ENCODE measurements around the gene ARHGAP21. TPM values are rescaled to one million over a fixed set of nuclear protein-coding genes. Genes with fewer than 3 reads are reported as not detected.
"Not testable (repeated sequence)": the region's sequence is repeated elsewhere in the genome, so short reads cannot be mapped to it uniquely, and the experiment has no call there.

The ARHGAP21 gene
- total RNA-seq (74.3 TPM), polyA plus RNA-seq (ENCODE audit: insufficient read depth, low read depth, low replicate concordance) (12.7 TPM)
- long read RNA-seq, donor 1, partial matches to known transcripts: 0 of 1 reads
- long read RNA-seq, donor 1, other reads (novel, unspliced or antisense): 0 of 1 reads
- long read RNA-seq, donor 2, partial matches to known transcripts: 0 of 1 reads
- long read RNA-seq, donor 2, other reads (novel, unspliced or antisense): 0 of 1 reads
- long read RNA-seq, donor 3, partial matches to known transcripts: 0 of 2 reads
- long read RNA-seq, donor 3, other reads (novel, unspliced or antisense): 0 of 2 reads
- long read RNA-seq, donor 4, partial matches to known transcripts: 0 of 3 reads
- long read RNA-seq, donor 4, other reads (novel, unspliced or antisense): 0 of 3 reads
- long read RNA-seq, donor 5: 0 reads
- long read RNA-seq, donor 6, partial matches to known transcripts: 0 of 1 reads
- long read RNA-seq, donor 6, other reads (novel, unspliced or antisense): 0 of 1 reads
- long read RNA-seq, donor 7, partial matches to known transcripts: 5 of 9 reads
- long read RNA-seq, donor 7, other reads (novel, unspliced or antisense): 4 of 9 reads
- long read RNA-seq, donor 8, partial matches to known transcripts: 0 of 1 reads
- long read RNA-seq, donor 8, other reads (novel, unspliced or antisense): 0 of 1 reads
- long read RNA-seq, donor 9: 0 reads
- long read RNA-seq, donor 10, partial matches to known transcripts: 0 of 1 reads
- long read RNA-seq, donor 10, other reads (novel, unspliced or antisense): 0 of 1 reads

- Histone ChIP-seq H3K27ac (ENCODE audit: low read depth in 2 of 2, low read length in 2 of 2) (peak within 1 kb of the TSS; percentile 90 to 97), H3K4me3 (ENCODE audit: low read length in 3 of 3) (peak within 1 kb of the TSS; percentile 77 to 98 (median 79)), H3K9ac (ENCODE audit: low read length in 3 of 3) (peak within 1 kb of the TSS; percentile 71 to 98 (median 81)), H3K4me1 (ENCODE audit: control insufficient read depth in 2 of 3, insufficient read depth in 2 of 3, low read depth in 1 of 3, low read length in 3 of 3) (peaks cover 0 to 16% (median 15%) of the 10 kb centered on the region in 3 donors), H3K36me3 (ENCODE audit: control insufficient read depth in 2 of 3, insufficient read depth in 3 of 3, low read length in 3 of 3) (no peaks in the 10 kb centered on the region), H3K27me3 (ENCODE audit: control insufficient read depth, insufficient read depth, low read length) (no peaks in the 10 kb centered on the region), H3K9me3 (ENCODE audit: control insufficient read depth in 2 of 3, insufficient read depth in 1 of 3, low read length in 3 of 3) (no peaks in the 10 kb centered on the region)
- DNase-seq (peak; percentile 75 to 90 (median 87)), FAIRE-seq (no peak)
- TF ChIP-seq CTCF (IDR thresholded peaks at IDR 0.05; ENCODE audit: borderline replicate concordance, extremely low read depth, insufficient read depth): no peak
- intact Hi-C loops (cut with DNase I): no loop called here
Observed at GRCh38 chr10:24723788-24724380, at the start of gene ARHGAP21. ARHGAP21 (minus strand) TSS chr10:24723887; CDS start chr10:24721899, 1,988 bp downstream.

DNA sequence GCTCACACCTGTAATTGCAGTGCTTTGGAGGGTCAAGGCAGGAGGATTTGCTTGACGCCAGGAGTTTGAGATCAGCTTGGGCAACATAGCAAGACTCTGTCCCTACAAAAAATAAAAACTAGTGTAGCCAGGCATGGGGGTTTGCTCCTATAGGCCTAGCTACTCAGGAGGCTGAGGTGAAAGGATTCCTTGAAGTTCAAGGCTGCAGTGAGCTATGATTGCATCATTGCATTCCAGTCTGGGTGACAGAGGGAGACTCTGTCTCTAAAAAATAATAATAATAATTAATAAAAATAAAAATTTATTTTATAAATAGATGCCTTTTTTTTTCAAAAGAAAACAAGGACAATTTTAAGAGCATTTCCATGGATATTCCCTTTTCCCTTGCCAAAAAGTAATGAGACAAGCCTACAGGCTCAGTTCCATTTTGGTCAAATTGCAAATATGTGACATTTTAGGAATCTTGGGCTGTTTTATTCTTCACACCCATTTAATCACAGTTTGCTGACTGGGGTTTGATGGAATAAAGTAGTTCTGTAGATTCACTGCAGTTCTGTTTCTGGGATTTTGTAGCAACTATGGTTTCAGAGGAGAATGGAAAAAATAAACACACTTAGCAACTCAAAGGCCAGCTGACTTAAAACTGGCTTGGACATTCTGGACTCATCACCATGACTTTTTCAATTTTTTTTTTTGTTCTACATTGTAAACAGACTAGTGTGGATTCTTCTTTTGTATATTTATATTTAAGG, 48.4 kb upstream of the ARHGAP21 start:
- Histone ChIP-seq H3K4me3 (ENCODE audit: low read length in 3 of 3) (no peak overlapping the region), H3K9me3 (ENCODE audit: control insufficient read depth in 2 of 3, insufficient read depth in 1 of 3, low read length in 3 of 3) (no peaks in the 10 kb centered on the region), H3K27me3 (ENCODE audit: control insufficient read depth, insufficient read depth, low read length) (no peaks in the 10 kb centered on the region), H3K36me3 (ENCODE audit: control insufficient read depth in 2 of 3, insufficient read depth in 3 of 3, low read length in 3 of 3) (no peaks in the 10 kb centered on the region), H3K9ac (ENCODE audit: low read length in 3 of 3) (no peak overlapping the region), H3K27ac (ENCODE audit: low read depth in 2 of 2, low read length in 2 of 2) (no peak overlapping the region), H3K4me1 (ENCODE audit: control insufficient read depth in 2 of 3, insufficient read depth in 2 of 3, low read depth in 1 of 3, low read length in 3 of 3) (no peaks in the 10 kb centered on the region)
- TF ChIP-seq CTCF (IDR thresholded peaks at IDR 0.05; ENCODE audit: borderline replicate concordance, extremely low read depth, insufficient read depth): no peak
- FAIRE-seq: no peak
- DNase-seq: no peak
- intact Hi-C loops (cut with DNase I): no loop called here

GRCh38 chr10:24764991-24765390, 41.3 kb upstream of the ARHGAP21 start:
- H3K4me3 ChIP-seq (ENCODE audit: low read length in 3 of 3); FAIRE-seq; H3K9ac ChIP-seq (ENCODE audit: low read length in 3 of 3); H3K4me1 ChIP-seq (ENCODE audit: control insufficient read depth in 2 of 3, insufficient read depth in 2 of 3, low read depth in 1 of 3, low read length in 3 of 3); intact Hi-C loops (cut with DNase I); H3K9me3 ChIP-seq (ENCODE audit: control insufficient read depth in 2 of 3, insufficient read depth in 1 of 3, low read length in 3 of 3); DNase-seq; H3K27me3 ChIP-seq (ENCODE audit: control insufficient read depth, insufficient read depth, low read length); H3K27ac ChIP-seq (ENCODE audit: low read depth in 2 of 2, low read length in 2 of 2); H3K36me3 ChIP-seq (ENCODE audit: control insufficient read depth in 2 of 3, insufficient read depth in 3 of 3, low read length in 3 of 3): not testable (repeated sequence)

All from kidney (tissue), 22 donors.